H1 (cell line): Measurements from ENCODE around the gene MSH5. TPM values are rescaled to one million over a fixed set of nuclear protein-coding genes. Genes with fewer than 3 reads are reported as not detected.

ENCODE experiments used
- microRNA-seq, 2 experiments: library from miRNA; unstranded; fragments of <30 nt; microRNA quantifications; one replicate each; pipeline versions ENCODE4 to v1.2.0, GENCODE V29; 2016 to 2020; ENCODE audit warnings: borderline microRNAs expressed in 2 of 2, borderline number of aligned reads in 2 of 2, borderline replicate concordance in 1 of 2
- polyA plus RNA-seq, 7 experiments: library from polyadenylated mRNA; depleted of rRNA in 3 of 7; stranded (reverse) in 5 of 7; unstranded in 2 of 7; fragments of >200 nt in 5 of 7; fragments of 200-250 nt in 2 of 7; gene quantifications; 1 replicate in 5 of 7; 2 replicates in 1 of 7; 4 replicates in 1 of 7; pipeline versions ENCODE4 v1.2.1 to v1.2.3, GENCODE V29; 2011 to 2013; ENCODE audit warnings: missing spikeins in 2 of 7, mixed read lengths in 2 of 7
- small RNA-seq: library from polyadenylated mRNA; stranded (forward); fragments of <200 nt; extraction: miRNeasy Mini kit (QIAGEN cat#:217004); gene quantifications from one replicate; pipeline ENCODE3, GENCODE V24; 2013; ENCODE audit not compliant: insufficient read depth
- total RNA-seq: library from RNA; stranded (reverse); fragmentation: NEBNext Ultra II Directional; extraction: Animal tissue kit (Norgen Biotek cat#: 25700); gene quantifications from 2 replicates; pipeline ENCODE4 v1.2.1, GENCODE V29; 2021

The MSH5 gene
- total and polyA plus RNA-seq, 2 of the 8 experiments (the other 6 are each of a cell fraction or from before 2014, with no cell fraction given) = 25.3 to 26.5 TPM

Small RNAs within 50 kb of the gene (microRNA-seq; reads per million reads assigned to microRNA genes)
- gene MIR4646 = 0 to 0.20 reads per million in 2 experiments

Small RNAs within 50 kb of the gene (small RNA-seq; reads per million reads assigned to genes)
- not detected for gene LY6G6D
- gene MIR4646 = not detected
- not detected for gene MSH5-SAPCD1
- gene RF00019 = not detected
- not detected for gene RNU6-850P
- gene SAPCD1 = not detected

Other genes starting within 250 kb of the MSH5 start
Only the 30 nearest of the 43 such genes appear.
- 0.43 TPM in 1 of 2 replicates, not detected in the other for gene LTB, start 157.6 kb upstream of the MSH5 start, total RNA-seq
- 0.47 and 0.77 TPM in 2 replicates for gene LTB, start 157.6 kb upstream of the MSH5 start, polyA plus RNA-seq (2011; rRNA removed)
- gene LST1, start 153.7 kb upstream of the MSH5 start, total RNA-seq = not detected in 2 replicates
- gene LST1, start 153.7 kb upstream of the MSH5 start, polyA plus RNA-seq (2011; rRNA removed) = 0.25 TPM in 1 of 2 replicates, not detected in the other
- gene NCR3, start 147.0 kb upstream of the MSH5 start, total RNA-seq = not detected in 2 replicates
- 0.67 and 0.72 TPM in 2 replicates for gene NCR3, start 147.0 kb upstream of the MSH5 start, polyA plus RNA-seq (2011; rRNA removed)
- gene AIF1, start 124.8 kb upstream of the MSH5 start, total RNA-seq = 7.5 and 9.8 TPM in 2 replicates
- gene AIF1, start 124.8 kb upstream of the MSH5 start, polyA plus RNA-seq (2011; rRNA removed) = 3.7 and 6.3 TPM in 2 replicates
- 300 and 303 TPM in 2 replicates for gene PRRC2A, start 119.3 kb upstream of the MSH5 start, total RNA-seq
- gene PRRC2A, start 119.3 kb upstream of the MSH5 start, polyA plus RNA-seq (2011; rRNA removed) = 118 and 203 TPM in 2 replicates
- 325 and 354 TPM in 2 replicates for gene BAG6, start 87.3 kb upstream of the MSH5 start, total RNA-seq
- 199 and 291 TPM in 2 replicates for gene BAG6, start 87.3 kb upstream of the MSH5 start, polyA plus RNA-seq (2011; rRNA removed)
- 3.4 and 3.8 TPM in 2 replicates for gene APOM, start 84.1 kb upstream of the MSH5 start, total RNA-seq
- 9.2 and 12.0 TPM in 2 replicates for gene APOM, start 84.1 kb upstream of the MSH5 start, polyA plus RNA-seq (2011; rRNA removed)
- gene C6orf47, start 79.2 kb upstream of the MSH5 start, total RNA-seq = 14.6 and 15.6 TPM in 2 replicates
- 4.7 and 7.2 TPM in 2 replicates for gene C6orf47, start 79.2 kb upstream of the MSH5 start, polyA plus RNA-seq (2011; rRNA removed)
- 24.5 and 26.9 TPM in 2 replicates for gene GPANK1, start 75.0 kb upstream of the MSH5 start, total RNA-seq
- gene GPANK1, start 75.0 kb upstream of the MSH5 start, polyA plus RNA-seq (2011; rRNA removed) = 30.2 and 33.2 TPM in 2 replicates
- gene CSNK2B, start 73.9 kb upstream of the MSH5 start, total RNA-seq = 192 and 208 TPM in 2 replicates
- gene CSNK2B, start 73.9 kb upstream of the MSH5 start, polyA plus RNA-seq (2011; rRNA removed) = 147 and 169 TPM in 2 replicates
- 12.1 and 12.6 TPM in 2 replicates for gene LY6G5B, start 70.0 kb upstream of the MSH5 start, total RNA-seq
- 9.5 and 10.6 TPM in 2 replicates for gene LY6G5B, start 70.0 kb upstream of the MSH5 start, polyA plus RNA-seq (2011; rRNA removed)
- 1.1 and 1.2 TPM in 2 replicates for gene LY6G5C, start 58.9 kb upstream of the MSH5 start, total RNA-seq
- 1.8 and 2.1 TPM in 2 replicates for gene LY6G5C, start 58.9 kb upstream of the MSH5 start, polyA plus RNA-seq (2011; rRNA removed)
- 29.3 and 32.9 TPM in 2 replicates for gene ABHD16A, start 36.7 kb upstream of the MSH5 start, total RNA-seq
- gene ABHD16A, start 36.7 kb upstream of the MSH5 start, polyA plus RNA-seq (2011; rRNA removed) = 40.2 and 49.6 TPM in 2 replicates
- not detected in 2 replicates for gene LY6G6F, start 33.1 kb upstream of the MSH5 start, total RNA-seq
- not detected in 2 replicates for gene LY6G6F, start 33.1 kb upstream of the MSH5 start, polyA plus RNA-seq (2011; rRNA removed)
- gene LY6G6D, start 24.7 kb upstream of the MSH5 start, total RNA-seq = not detected in 2 replicates
- 0.74 and 1.8 TPM in 2 replicates for gene LY6G6D, start 24.7 kb upstream of the MSH5 start, polyA plus RNA-seq (2011; rRNA removed)
- 0.33 TPM in 1 of 2 replicates, not detected in the other for gene LY6G6C, start 18.3 kb upstream of the MSH5 start, total RNA-seq
- 0.23 and 0.49 TPM in 2 replicates for gene LY6G6C, start 18.3 kb upstream of the MSH5 start, polyA plus RNA-seq (2011; rRNA removed)
- not detected in 2 replicates for gene MPIG6B, start 16.6 kb upstream of the MSH5 start, total RNA-seq
- gene MPIG6B, start 16.6 kb upstream of the MSH5 start, polyA plus RNA-seq (2011; rRNA removed) = 0.18 and 0.33 TPM in 2 replicates
- gene DDAH2, start 10.7 kb upstream of the MSH5 start, total RNA-seq = 53.3 and 55.5 TPM in 2 replicates
- gene DDAH2, start 10.7 kb upstream of the MSH5 start, polyA plus RNA-seq (2011; rRNA removed) = 73.5 and 104 TPM in 2 replicates
- 250 and 259 TPM in 2 replicates for gene CLIC1, start 3.5 kb upstream of the MSH5 start, total RNA-seq
- 236 and 277 TPM in 2 replicates for gene CLIC1, start 3.5 kb upstream of the MSH5 start, polyA plus RNA-seq (2011; rRNA removed)
- 3.4 and 5.9 TPM in 2 replicates for gene SAPCD1, start 22.7 kb downstream of the MSH5 start, total RNA-seq
- 3.1 and 4.4 TPM in 2 replicates for gene SAPCD1, start 22.7 kb downstream of the MSH5 start, polyA plus RNA-seq (2011; rRNA removed)
- 1.5 and 2.1 TPM in 2 replicates for gene VWA7, start 37.3 kb downstream of the MSH5 start, total RNA-seq
- gene VWA7, start 37.3 kb downstream of the MSH5 start, polyA plus RNA-seq (2011; rRNA removed) = 0.82 and 1.1 TPM in 2 replicates
- gene VARS1, start 55.7 kb downstream of the MSH5 start, total RNA-seq = 162 and 163 TPM in 2 replicates
- gene VARS1, start 55.7 kb downstream of the MSH5 start, polyA plus RNA-seq (2011; rRNA removed) = 53.5 and 99.3 TPM in 2 replicates
- gene LSM2, start 67.0 kb downstream of the MSH5 start, total RNA-seq = 127 and 132 TPM in 2 replicates
- 168 and 173 TPM in 2 replicates for gene LSM2, start 67.0 kb downstream of the MSH5 start, polyA plus RNA-seq (2011; rRNA removed)
- gene HSPA1L, start 75.3 kb downstream of the MSH5 start, total RNA-seq = 1.6 and 1.9 TPM in 2 replicates
- 0.78 and 1.00 TPM in 2 replicates for gene HSPA1L, start 75.3 kb downstream of the MSH5 start, polyA plus RNA-seq (2011; rRNA removed)
- gene HSPA1A, start 75.5 kb downstream of the MSH5 start, total RNA-seq = 54.0 and 59.9 TPM in 2 replicates
- 40.7 and 50.2 TPM in 2 replicates for gene HSPA1A, start 75.5 kb downstream of the MSH5 start, polyA plus RNA-seq (2011; rRNA removed)
- 76.6 and 89.3 TPM in 2 replicates for gene HSPA1B, start 87.7 kb downstream of the MSH5 start, total RNA-seq
- 36.6 and 43.8 TPM in 2 replicates for gene HSPA1B, start 87.7 kb downstream of the MSH5 start, polyA plus RNA-seq (2011; rRNA removed)
- gene NEU1, start 122.8 kb downstream of the MSH5 start, total RNA-seq = 41.2 and 43.4 TPM in 2 replicates
- 65.6 and 72.1 TPM in 2 replicates for gene NEU1, start 122.8 kb downstream of the MSH5 start, polyA plus RNA-seq (2011; rRNA removed)
- 2.5 and 4.8 TPM in 2 replicates for gene SLC44A4, start 139.0 kb downstream of the MSH5 start, total RNA-seq
- gene SLC44A4, start 139.0 kb downstream of the MSH5 start, polyA plus RNA-seq (2011; rRNA removed) = 7.0 and 7.1 TPM in 2 replicates
- gene EHMT2, start 157.7 kb downstream of the MSH5 start, total RNA-seq = 177 and 183 TPM in 2 replicates
- gene EHMT2, start 157.7 kb downstream of the MSH5 start, polyA plus RNA-seq (2011; rRNA removed) = 125 and 187 TPM in 2 replicates
- 40.8 and 42.1 TPM in 2 replicates for gene ZBTB12, start 162.1 kb downstream of the MSH5 start, total RNA-seq
- 20.7 and 32.4 TPM in 2 replicates for gene ZBTB12, start 162.1 kb downstream of the MSH5 start, polyA plus RNA-seq (2011; rRNA removed)